Brain microvascular endothelial cell (primary cell): ENCODE measurements around the gene ANO9.
A peak's percentile ranks its signal among the peaks of the same experiment; 100 is the strongest.

Experiments used
- DNase-seq: peaks from one replicate; pipeline ENCODE4 v3.0.0-alpha.2; 2020
- H3K27ac ChIP-seq: fragments of 250-450 bp; sonication (Bioruptor Pico); 2 replicates; pipeline ENCODE4 v1.5.1; 2020; ENCODE audit warnings: mild to moderate bottlenecking, moderate library complexity
- H3K27me3 ChIP-seq: fragments of 250-450 bp; sonication (Bioruptor Pico); replicated peaks from 2 replicates; pipeline ENCODE4 v1.5.1; 2020; ENCODE audit warnings: mild to moderate bottlenecking
- H3K36me3 ChIP-seq: fragments of 250-450 bp; sonication (Bioruptor Pico); replicated peaks from 2 replicates; pipeline ENCODE4 v1.5.1; 2020; ENCODE audit warnings: mild to moderate bottlenecking
- H3K4me3 ChIP-seq: 2 replicates; pipeline ENCODE4 v1.5.1; 2011; ENCODE audit warnings: low read depth, mild to moderate bottlenecking, control low read depth, low read length, moderate library complexity
- in situ Hi-C: cut with HindIII; loops from 2 replicates; pipeline ENCODE4 v1.10.0; 2017; ENCODE audit warnings: low sequenced_read_pairs, low pct_ligation_motif_present
- TF ChIP-seq, protein P1 (sequence below): IDR thresholded peaks from 2 replicates; pipeline ENCODE4 v1.5.1; 2011; ENCODE audit warnings: low read depth, mild to moderate bottlenecking, moderate library complexity, low read length, control low read depth, inconsistent platforms; ENCODE audit errors: missing control alignments

The ANO9 gene

DNA sequence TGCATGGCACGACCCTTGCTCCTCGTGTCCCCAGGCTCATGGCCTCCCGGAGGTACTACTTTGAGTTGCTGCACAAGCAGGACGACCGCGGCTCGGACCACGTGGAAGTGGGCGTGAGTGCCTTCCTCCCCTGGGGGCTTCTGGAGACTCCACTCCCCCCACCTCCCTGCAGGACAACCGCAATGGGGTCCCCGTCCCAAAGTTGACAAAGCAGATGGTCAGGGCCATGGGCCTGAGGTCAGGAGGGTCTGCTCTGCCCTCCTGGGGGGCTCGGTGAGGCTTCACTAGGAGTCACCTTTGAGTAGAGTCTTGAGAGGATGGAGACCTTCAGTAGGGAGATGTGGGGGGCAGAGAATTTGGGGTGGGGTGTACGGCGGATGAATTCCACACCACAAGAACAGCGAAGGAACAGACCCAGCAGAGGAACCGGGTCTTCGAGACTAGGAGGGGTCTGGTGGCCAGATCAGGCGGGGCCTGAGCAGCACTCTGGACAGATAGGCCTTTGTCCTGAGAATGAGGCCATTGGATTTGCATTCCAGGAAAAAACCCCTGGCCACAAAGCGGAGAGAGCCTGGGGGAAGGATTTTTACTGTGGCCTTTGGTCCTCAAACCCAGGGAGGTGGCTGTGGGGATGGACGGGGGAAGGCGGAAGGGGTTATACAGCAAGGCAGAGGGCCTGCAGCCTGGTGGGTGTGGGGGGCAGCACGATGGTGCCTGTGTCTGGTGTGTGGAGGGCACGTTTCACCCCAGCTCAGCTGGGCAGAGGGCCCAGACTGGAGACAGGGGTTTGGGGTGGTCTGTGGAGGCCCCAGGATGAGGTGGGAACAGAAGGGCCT is 67.9 kb downstream of the ANO9 start:
- in situ Hi-C loops = no loop called here
- Histone ChIP-seq H3K27ac (no peak overlapping the region), H3K36me3 (no peaks in the 10 kb centered on the region), H3K27me3 (peaks cover 7% of the 10 kb centered on the region), H3K4me3 (no peak overlapping the region)
- TF ChIP-seq, protein P1, sequence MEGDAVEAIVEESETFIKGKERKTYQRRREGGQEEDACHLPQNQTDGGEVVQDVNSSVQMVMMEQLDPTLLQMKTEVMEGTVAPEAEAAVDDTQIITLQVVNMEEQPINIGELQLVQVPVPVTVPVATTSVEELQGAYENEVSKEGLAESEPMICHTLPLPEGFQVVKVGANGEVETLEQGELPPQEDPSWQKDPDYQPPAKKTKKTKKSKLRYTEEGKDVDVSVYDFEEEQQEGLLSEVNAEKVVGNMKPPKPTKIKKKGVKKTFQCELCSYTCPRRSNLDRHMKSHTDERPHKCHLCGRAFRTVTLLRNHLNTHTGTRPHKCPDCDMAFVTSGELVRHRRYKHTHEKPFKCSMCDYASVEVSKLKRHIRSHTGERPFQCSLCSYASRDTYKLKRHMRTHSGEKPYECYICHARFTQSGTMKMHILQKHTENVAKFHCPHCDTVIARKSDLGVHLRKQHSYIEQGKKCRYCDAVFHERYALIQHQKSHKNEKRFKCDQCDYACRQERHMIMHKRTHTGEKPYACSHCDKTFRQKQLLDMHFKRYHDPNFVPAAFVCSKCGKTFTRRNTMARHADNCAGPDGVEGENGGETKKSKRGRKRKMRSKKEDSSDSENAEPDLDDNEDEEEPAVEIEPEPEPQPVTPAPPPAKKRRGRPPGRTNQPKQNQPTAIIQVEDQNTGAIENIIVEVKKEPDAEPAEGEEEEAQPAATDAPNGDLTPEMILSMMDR = no peak
- DNase-seq = no peak

GRCh38 chr11:372809-373715 is 68.7 kb downstream of the ANO9 start:
- Histone ChIP-seq H3K27me3 (peaks cover 13% of the 10 kb centered on the region), H3K4me3 (no peak overlapping the region), H3K27ac (no peak overlapping the region), H3K36me3 (no peaks in the 10 kb centered on the region)
- TF ChIP-seq, protein P1 = no peak
- no peak for DNase-seq
- in situ Hi-C loops = no loop called here

DNA sequence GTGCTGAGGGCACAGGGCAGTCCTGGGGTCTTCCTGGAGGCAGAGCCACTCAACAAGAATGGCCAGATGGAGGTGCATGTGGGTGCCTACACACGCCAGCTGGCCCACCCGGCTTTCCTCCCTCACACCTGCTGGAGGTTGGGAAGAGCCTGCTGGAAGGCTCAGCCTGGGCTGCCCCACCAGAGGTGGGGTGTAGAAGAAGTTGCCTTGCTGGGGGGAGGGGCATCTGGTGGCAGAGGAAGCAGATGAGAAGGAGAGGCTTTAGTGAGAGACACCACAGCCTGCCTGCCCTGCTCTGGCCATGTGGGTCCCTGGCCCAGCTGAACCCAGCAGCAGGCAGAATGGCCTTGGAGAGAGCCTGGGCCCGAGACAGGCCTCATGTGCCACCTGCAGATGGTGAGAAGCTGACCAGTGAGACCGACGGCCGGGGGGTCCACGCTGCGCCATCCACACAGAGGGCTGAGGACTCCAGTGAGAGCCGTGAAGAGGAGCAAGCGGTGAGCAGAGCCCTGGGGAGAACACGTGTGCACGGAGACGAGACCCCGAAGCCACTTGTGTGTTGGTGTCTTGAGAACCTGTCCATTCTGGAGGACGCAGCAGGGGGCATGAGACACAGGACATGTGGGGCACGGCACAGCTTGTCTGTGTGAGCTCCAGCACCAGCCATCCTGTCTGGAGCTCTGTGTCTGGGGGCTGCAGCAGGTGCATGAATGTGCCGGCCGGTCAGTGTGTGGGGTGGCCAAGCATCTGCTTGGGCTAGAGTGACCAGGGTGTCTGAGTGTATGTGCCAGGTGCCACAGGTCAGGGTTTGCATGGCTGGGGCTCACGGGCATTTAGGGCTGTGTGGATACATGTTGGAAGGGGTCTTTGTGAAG is 69.9 kb downstream of the ANO9 start:
- TF ChIP-seq, protein P1 = no peak
- H3K27me3 ChIP-seq = peaks cover 24% of the 10 kb centered on the region
- no peaks in the 10 kb centered on the region for H3K36me3 ChIP-seq
- H3K27ac ChIP-seq = no peak overlapping the region
- no peak for DNase-seq
- in situ Hi-C loops = no loop called here
- no peak overlapping the region for H3K4me3 ChIP-seq

- H3K4me3 ChIP-seq = no peak overlapping the region
- H3K27me3 ChIP-seq = peaks cover 30% of the 10 kb centered on the region
- TF ChIP-seq, protein P1 = no peak
- in situ Hi-C loops = no loop called here
- H3K36me3 ChIP-seq = no peaks in the 10 kb centered on the region
- DNase-seq = no peak
- H3K27ac ChIP-seq = no peak overlapping the region
Observed at GRCh38 chr11:371051-371450, 70.8 kb downstream of the ANO9 start.

DNA sequence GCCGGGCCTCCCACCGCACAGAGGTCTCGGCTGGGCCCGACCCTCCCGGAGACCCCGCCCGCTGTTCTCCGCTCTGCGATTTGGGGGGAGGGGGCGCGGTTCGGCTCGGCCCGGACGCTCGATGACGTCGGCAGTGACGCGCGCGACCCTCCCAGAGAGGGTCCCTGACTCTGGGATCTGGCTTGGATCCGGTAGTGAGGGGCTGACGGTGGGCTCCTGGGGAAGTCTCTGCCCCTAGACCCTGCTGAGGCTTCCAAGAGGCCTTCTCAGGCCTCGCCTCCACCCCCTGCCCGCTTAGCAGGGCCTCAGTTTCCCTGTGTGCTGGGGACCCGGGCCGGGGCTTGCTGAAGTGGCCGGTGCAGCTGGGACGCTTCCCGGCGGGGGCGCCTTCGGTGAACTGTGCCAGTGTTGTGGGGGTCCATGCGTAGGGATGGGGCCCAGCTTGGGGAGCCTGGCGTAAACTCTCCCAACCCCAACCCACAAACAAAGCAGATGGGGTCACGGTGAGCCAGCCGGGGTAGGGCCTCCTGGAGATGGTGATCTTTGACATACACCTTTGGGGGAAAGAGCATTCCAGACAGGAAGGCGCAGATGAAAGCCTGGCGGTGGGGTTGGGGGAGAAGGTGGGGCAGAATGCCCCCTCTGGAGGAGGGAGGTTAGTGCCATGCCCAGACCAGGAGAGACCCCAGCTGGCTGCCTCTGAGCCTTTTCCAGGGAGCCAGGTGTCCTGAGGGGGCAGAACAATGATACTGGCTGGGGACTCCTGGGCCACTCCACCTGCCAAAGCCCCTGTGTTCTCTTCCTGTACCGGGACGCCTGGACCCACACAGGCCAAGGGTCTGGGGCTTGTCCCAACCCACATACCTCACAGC is 71.5 kb downstream of the ANO9 start:
- H3K4me3 ChIP-seq = peak overlapping the region; percentile 27
- in situ Hi-C loops = no loop called here
- DNase-seq = no peak
- H3K27me3 ChIP-seq = peaks cover 30% of the 10 kb centered on the region
- no peak overlapping the region for H3K27ac ChIP-seq
- H3K36me3 ChIP-seq = no peaks in the 10 kb centered on the region
- TF ChIP-seq, protein P1 = no peak
